Neural crest cell (in vitro differentiated cells): ENCODE measurements around the gene KIRREL1. TPM values are rescaled to one million over a fixed set of nuclear protein-coding genes. Genes with fewer than 3 reads are reported as not detected.

ENCODE experiments used
- DNase-seq: peaks from one replicate; pipeline ENCODE4 v3.0.0; 2021; ENCODE audit warnings: low read depth, mixed read lengths, low spot score
- H3K27ac Mint-ChIP-seq: one replicate; pipeline ENCODE4 v1.8.0; 2021; ENCODE audit warnings: mild to moderate bottlenecking, mixed read lengths; ENCODE audit not compliant: unreplicated experiment
- H3K27me3 Mint-ChIP-seq: 2 replicates; pipeline ENCODE4 v1.8.0; 2021; ENCODE audit warnings: low read depth, mild to moderate bottlenecking, mixed read lengths
- H3K36me3 Mint-ChIP-seq: 2 replicates; pipeline ENCODE4 v1.8.0; 2021; ENCODE audit warnings: low read depth, mild to moderate bottlenecking, mixed read lengths
- H3K4me1 Mint-ChIP-seq: 2 replicates; pipeline ENCODE4 v1.8.0; 2021; ENCODE audit warnings: mixed read lengths
- H3K4me3 Mint-ChIP-seq: one replicate; pipeline ENCODE4 v1.8.0; 2021; ENCODE audit warnings: mild to moderate bottlenecking, mixed read lengths
- H3K9me3 Mint-ChIP-seq: 2 replicates; pipeline ENCODE4 v1.8.0; 2021; ENCODE audit warnings: mixed read lengths
- total RNA-seq: library from RNA; stranded (reverse); gene quantifications from 2 replicates; pipeline ENCODE4 v1.2.1, GENCODE V29; 2021
- TF ChIP-seq, protein P1 (sequence below): fragments of 200-600 bp; sonication (generic); conservative IDR thresholded peaks from 2 replicates; pipeline ENCODE4 v1.5.0; 2021; ENCODE audit warnings: antibody characterized with exemption, mild to moderate bottlenecking

KIRREL1 gene
- total RNA-seq, 1 donor from 2014 or later = 64.9 TPM

DNA sequence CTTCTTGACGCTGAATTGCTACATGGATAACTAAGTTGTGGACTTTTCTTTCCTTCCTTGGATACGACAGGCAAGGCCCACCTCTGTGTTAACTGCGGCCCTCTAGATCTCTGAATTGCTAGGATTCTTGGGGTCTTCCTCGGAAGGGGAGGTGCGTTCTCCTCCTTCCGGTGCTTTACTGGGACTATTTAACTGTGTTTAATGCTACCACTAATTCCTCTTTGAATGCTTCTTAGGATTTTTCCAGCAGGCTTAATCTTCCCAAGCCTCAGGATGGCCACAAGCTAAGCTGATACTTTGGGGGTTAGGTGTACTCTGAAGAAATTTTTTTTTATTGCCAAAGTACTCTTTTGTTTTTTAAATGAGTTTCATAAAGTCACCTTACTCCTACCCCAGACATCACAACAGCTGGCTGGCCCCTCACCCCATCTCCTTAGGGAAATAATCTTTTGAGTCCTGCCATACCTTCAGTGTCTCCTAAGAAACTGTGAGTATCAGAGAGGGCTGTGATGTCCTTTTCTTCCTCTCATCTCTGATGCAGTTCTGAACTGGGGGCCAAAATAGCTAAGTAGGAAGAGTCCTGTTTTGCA, 21.4 kb downstream of the KIRREL1 start:
- no peaks in the 10 kb centered on the region for H3K27me3 Mint-ChIP-seq
- H3K9me3 Mint-ChIP-seq = no peaks in the 10 kb centered on the region
- H3K4me1 Mint-ChIP-seq = peaks cover 98% of the 10 kb centered on the region
- peak overlapping the region; percentile 94 for H3K27ac Mint-ChIP-seq
- TF ChIP-seq, protein P1, sequence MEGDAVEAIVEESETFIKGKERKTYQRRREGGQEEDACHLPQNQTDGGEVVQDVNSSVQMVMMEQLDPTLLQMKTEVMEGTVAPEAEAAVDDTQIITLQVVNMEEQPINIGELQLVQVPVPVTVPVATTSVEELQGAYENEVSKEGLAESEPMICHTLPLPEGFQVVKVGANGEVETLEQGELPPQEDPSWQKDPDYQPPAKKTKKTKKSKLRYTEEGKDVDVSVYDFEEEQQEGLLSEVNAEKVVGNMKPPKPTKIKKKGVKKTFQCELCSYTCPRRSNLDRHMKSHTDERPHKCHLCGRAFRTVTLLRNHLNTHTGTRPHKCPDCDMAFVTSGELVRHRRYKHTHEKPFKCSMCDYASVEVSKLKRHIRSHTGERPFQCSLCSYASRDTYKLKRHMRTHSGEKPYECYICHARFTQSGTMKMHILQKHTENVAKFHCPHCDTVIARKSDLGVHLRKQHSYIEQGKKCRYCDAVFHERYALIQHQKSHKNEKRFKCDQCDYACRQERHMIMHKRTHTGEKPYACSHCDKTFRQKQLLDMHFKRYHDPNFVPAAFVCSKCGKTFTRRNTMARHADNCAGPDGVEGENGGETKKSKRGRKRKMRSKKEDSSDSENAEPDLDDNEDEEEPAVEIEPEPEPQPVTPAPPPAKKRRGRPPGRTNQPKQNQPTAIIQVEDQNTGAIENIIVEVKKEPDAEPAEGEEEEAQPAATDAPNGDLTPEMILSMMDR = no peak
- DNase-seq = no peak
- H3K36me3 Mint-ChIP-seq = no peaks in the 10 kb centered on the region
- H3K4me3 Mint-ChIP-seq = peak overlapping the region; percentile 50

DNA sequence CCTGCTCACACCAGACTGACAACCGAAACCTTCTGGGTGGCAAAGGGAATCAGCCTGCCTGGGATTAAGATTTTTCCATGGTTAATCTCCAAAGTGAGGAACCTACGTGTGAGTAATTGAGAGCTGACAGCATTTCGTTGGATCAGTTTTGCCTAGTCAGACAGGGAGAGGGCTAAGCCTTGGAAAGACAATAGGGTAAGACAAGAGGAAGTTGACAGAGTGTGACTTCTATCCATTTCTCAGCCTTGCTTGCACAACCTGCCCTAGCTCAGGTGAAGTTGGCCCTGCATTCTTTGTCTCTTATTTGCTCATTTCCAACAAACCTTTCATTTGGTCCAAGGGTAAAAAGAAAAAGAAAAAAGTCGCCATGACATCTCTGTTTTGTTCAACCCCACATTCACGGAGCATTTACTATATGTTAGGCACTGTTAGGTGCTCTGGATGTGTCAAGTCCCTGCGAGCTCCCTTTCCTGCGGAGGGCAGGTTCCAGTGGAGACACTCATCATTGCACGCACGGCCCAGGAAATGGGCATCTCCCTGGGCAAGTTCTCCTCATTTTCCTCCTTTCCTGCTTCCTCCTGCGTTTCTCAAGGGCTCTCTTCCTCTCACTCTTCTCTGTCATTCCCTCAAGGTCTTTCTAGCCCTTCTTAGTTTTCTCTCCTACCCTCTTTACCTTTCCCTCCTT, 23.3 kb downstream of the KIRREL1 start:
- H3K36me3 Mint-ChIP-seq = no peaks in the 10 kb centered on the region
- peak overlapping the region; percentile 85 for H3K27ac Mint-ChIP-seq

DNA sequence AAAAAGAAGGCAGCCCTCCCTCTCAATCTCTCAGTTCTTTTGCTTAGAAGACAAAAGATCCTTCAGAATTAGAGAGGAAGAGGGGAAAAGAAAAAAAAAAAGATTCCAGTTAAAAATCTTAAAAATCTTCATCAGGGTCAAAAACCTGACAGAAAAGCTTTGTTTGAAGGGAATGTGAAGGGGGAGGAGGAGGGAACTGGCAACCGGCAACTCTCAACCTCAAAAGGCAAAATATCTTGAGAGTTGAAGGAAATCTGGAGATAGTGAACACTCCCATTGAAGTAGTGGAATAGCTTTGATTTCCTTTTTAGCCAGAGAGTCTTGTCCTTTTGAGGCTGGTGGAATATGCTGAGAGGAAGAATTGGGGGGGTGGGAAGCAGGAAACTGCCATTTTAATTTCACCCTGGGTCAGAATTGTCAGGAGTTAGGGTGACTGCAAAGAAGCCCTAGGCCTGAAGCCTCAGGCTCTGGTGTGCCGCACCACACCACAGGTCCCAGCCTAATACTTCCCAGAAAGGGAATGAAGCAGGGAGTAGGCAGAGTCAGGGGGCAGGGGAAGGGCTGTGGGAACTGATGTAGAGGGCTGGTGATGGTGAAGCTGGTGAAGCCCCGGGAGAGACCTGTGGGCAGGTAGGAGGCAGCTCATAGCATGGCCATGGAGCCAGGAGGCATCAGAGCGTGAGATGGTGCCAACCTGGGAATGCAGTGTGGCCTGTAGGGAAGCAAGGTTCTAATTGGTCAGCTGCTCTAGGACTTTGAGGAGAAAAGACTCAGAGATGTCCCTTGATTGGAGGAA, 24.6 kb downstream of the KIRREL1 start:
- TF ChIP-seq, protein P1 = no peak
- H3K4me1 Mint-ChIP-seq = peaks cover 93% of the 10 kb centered on the region
- H3K27ac Mint-ChIP-seq = peak overlapping the region; percentile 65
- no peak for DNase-seq
- peak overlapping the region; percentile 59 for H3K4me3 Mint-ChIP-seq
- H3K9me3 Mint-ChIP-seq = no peaks in the 10 kb centered on the region
- no peaks in the 10 kb centered on the region for H3K27me3 Mint-ChIP-seq
- H3K36me3 Mint-ChIP-seq = no peaks in the 10 kb centered on the region

More for the DNA sequence above, 23.3 kb downstream of the KIRREL1 start:
- DNase-seq = no peak
- Mint-ChIP-seq H3K9me3 (no peaks in the 10 kb centered on the region), H3K27me3 (no peaks in the 10 kb centered on the region), H3K4me1 (peaks cover 93% of the 10 kb centered on the region), H3K4me3 (peak overlapping the region; percentile 65)
- TF ChIP-seq, protein P1 = no peak

DNA sequence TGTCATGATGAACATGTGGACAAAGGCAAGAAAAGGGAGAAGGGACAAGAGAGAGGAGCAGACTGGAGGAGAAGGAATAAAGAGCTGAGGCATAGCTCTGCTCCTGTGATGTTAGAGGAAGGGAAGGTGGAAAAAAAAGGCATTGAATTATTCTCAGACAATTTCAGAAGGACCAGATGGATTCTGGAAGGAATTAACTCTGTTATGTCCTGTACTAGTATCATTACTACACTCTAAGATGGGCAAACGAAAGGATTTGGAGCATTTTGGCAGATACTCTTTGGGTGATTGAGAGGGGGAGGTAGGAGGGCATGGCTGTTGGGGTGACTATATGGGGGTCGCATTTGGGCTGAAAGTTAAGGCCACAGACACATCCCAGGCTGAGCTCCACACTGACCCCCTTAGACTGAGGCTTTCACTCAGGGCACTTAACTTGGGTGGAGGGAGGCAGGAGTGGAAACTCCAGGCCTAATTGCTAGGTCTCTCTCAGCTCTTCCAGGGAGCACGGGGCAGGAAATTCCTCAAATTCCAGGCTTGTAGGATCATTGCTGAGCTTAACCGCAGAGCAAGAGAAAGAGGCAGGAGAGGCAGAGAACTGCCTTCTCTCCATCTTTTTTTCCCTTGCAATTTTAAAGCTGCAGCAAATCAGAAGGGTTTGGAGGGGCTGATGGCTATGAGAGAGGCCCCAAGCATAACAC, 25.9 kb downstream of the KIRREL1 start:
- Mint-ChIP-seq H3K27ac (peak overlapping the region; percentile 71), H3K36me3 (peaks cover 2% of the 10 kb centered on the region), H3K9me3 (no peaks in the 10 kb centered on the region), H3K4me3 (peak overlapping the region; percentile 49), H3K4me1 (peaks cover 91% of the 10 kb centered on the region), H3K27me3 (no peaks in the 10 kb centered on the region)
- DNase-seq = no peak
- TF ChIP-seq, protein P1 = no peak

DNA sequence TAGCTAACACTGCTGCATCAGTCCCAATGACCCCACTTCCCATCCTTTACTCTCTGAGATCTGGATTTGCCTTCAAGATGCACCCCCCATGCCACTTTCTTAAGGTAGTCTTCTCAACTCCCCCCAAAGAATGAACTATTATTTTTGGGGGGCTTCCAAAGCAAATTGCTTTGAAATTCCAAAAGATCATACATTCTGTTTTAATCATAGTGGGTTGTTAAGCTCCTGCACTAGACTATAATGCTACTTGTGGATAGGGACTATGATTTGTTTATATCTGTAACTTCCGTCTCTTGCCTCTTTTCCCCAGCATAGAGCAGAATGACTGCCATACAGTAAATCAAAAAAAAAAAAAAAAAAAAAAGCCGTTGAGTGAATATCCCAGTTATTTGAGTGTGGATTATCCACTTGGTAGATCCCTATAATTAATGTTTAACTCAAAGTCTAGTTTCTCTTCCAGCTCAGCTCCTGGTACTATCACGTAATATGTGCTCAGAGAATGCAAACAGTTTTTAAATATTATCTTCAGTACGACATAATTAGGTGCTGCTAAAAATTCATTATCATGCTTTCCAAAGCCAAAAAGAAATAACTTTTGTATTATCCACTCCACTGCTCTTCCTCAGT, 26.9 kb downstream of the KIRREL1 start:
- Mint-ChIP-seq H3K27me3 (no peaks in the 10 kb centered on the region), H3K4me1 (peaks cover 91% of the 10 kb centered on the region), H3K4me3 (peak overlapping the region; percentile 49), H3K27ac (peak overlapping the region; percentile 71), H3K9me3 (no peaks in the 10 kb centered on the region), H3K36me3 (peaks cover 2% of the 10 kb centered on the region)
- TF ChIP-seq, protein P1 = no peak
- no peak for DNase-seq
